ENCODE measurements around the gene DGAT2. TPM values are rescaled to one million over a fixed set of nuclear protein-coding genes. Genes with fewer than 3 reads are reported as not detected.

Gene DGAT2
- total and polyA plus RNA-seq, 5 donors from 2014 or later: 0.17 to 0.47 (median 0.42) TPM; not detected in 2

GRCh38 chr11:75728992-75729391 is 39.6 kb upstream of the DGAT2 start:
- Mint-ChIP-seq H3K9me3 (no peaks in the 10 kb centered on the region), H3K4me3 (no peak overlapping the region), H3K4me1 (no peaks in the 10 kb centered on the region), H3K36me3 (no peaks in the 10 kb centered on the region), H3K27me3 (peaks cover 4% of the 10 kb centered on the region), H3K27ac (no peak overlapping the region)
- H3K36me3 ChIP-seq (ENCODE audit: control insufficient read depth, insufficient read depth, low read length): no peaks in the 10 kb centered on the region
- no peak for DNase-seq
- H3K4me1 ChIP-seq (ENCODE audit: control insufficient read depth, insufficient read depth, low read length, poor library complexity, severe bottlenecking): no peaks in the 10 kb centered on the region
- no peak for ATAC-seq (ENCODE audit: low read depth in 2 of 2)
- H3K27ac ChIP-seq (ENCODE audit: insufficient read depth, low read length, poor library complexity, severe bottlenecking): no peak overlapping the region
- no peak overlapping the region for H3K4me3 ChIP-seq (ENCODE audit: low read depth, low read length)
- H3K27me3 ChIP-seq (ENCODE audit: control insufficient read depth, insufficient read depth, low read length): no peaks in the 10 kb centered on the region
- no peaks in the 10 kb centered on the region for H3K9me3 ChIP-seq (ENCODE audit: control insufficient read depth in 2 of 2, low read length in 2 of 2)

- Histone ChIP-seq H3K27me3 (ENCODE audit: control insufficient read depth, insufficient read depth, low read length) (no peaks in the 10 kb centered on the region), H3K36me3 (ENCODE audit: control insufficient read depth, insufficient read depth, low read length) (no peaks in the 10 kb centered on the region), H3K4me1 (ENCODE audit: control insufficient read depth, insufficient read depth, low read length, poor library complexity, severe bottlenecking) (no peaks in the 10 kb centered on the region), H3K4me3 (ENCODE audit: low read depth, low read length) (no peak overlapping the region), H3K27ac (ENCODE audit: insufficient read depth, low read length, poor library complexity, severe bottlenecking) (no peak overlapping the region), H3K9me3 (ENCODE audit: control insufficient read depth in 2 of 2, low read length in 2 of 2) (no peaks in the 10 kb centered on the region)
- Mint-ChIP-seq H3K27ac (no peak overlapping the region), H3K36me3 (no peaks in the 10 kb centered on the region), H3K9me3 (no peaks in the 10 kb centered on the region), H3K4me1 (no peaks in the 10 kb centered on the region), H3K27me3 (peaks cover 9% of the 10 kb centered on the region), H3K4me3 (no peak overlapping the region)
- no peak for DNase-seq
- ATAC-seq (ENCODE audit: low read depth in 2 of 2): no peak
Measured at GRCh38 chr11:75731095-75731494, 37.5 kb upstream of the DGAT2 start.

GRCh38 chr11:75733071-75733430 is 35.5 kb upstream of the DGAT2 start:
- Histone ChIP-seq H3K4me3 (ENCODE audit: low read depth, low read length) (no peak overlapping the region), H3K27me3 (ENCODE audit: control insufficient read depth, insufficient read depth, low read length) (no peaks in the 10 kb centered on the region), H3K9me3 (ENCODE audit: control insufficient read depth in 2 of 2, low read length in 2 of 2) (no peaks in the 10 kb centered on the region), H3K4me1 (ENCODE audit: control insufficient read depth, insufficient read depth, low read length, poor library complexity, severe bottlenecking) (no peaks in the 10 kb centered on the region), H3K27ac (ENCODE audit: insufficient read depth, low read length, poor library complexity, severe bottlenecking) (no peak overlapping the region), H3K36me3 (ENCODE audit: control insufficient read depth, insufficient read depth, low read length) (no peaks in the 10 kb centered on the region)
- DNase-seq (no peak), ATAC-seq (ENCODE audit: low read depth in 2 of 2) (no peak)
- no peak overlapping the region for H3K4me3 Mint-ChIP-seq
- H3K36me3 Mint-ChIP-seq: no peaks in the 10 kb centered on the region
- no peaks in the 10 kb centered on the region for H3K9me3 Mint-ChIP-seq
- H3K27ac Mint-ChIP-seq: peak overlapping the region in 1 of 3 donors; percentile 16
- no peaks in the 10 kb centered on the region for H3K4me1 Mint-ChIP-seq
- peaks cover 14% of the 10 kb centered on the region for H3K27me3 Mint-ChIP-seq

- Histone ChIP-seq H3K27me3 (ENCODE audit: control insufficient read depth, insufficient read depth, low read length) (no peaks in the 10 kb centered on the region), H3K4me1 (ENCODE audit: control insufficient read depth, insufficient read depth, low read length, poor library complexity, severe bottlenecking) (no peaks in the 10 kb centered on the region), H3K9me3 (ENCODE audit: control insufficient read depth in 2 of 2, low read length in 2 of 2) (no peaks in the 10 kb centered on the region), H3K36me3 (ENCODE audit: control insufficient read depth, insufficient read depth, low read length) (no peaks in the 10 kb centered on the region), H3K27ac (ENCODE audit: insufficient read depth, low read length, poor library complexity, severe bottlenecking) (no peak overlapping the region), H3K4me3 (ENCODE audit: low read depth, low read length) (no peak overlapping the region)
- no peaks in the 10 kb centered on the region for H3K4me1 Mint-ChIP-seq
- no peak overlapping the region for H3K27ac Mint-ChIP-seq
- H3K36me3 Mint-ChIP-seq: no peaks in the 10 kb centered on the region
- no peak overlapping the region for H3K4me3 Mint-ChIP-seq
- DNase-seq: no peak
- H3K9me3 Mint-ChIP-seq: no peaks in the 10 kb centered on the region
- ATAC-seq (ENCODE audit: low read depth in 2 of 2): no peak
- peaks cover 14% of the 10 kb centered on the region for H3K27me3 Mint-ChIP-seq
Measured at GRCh38 chr11:75733431-75734107, 35.0 kb upstream of the DGAT2 start.

- Mint-ChIP-seq H3K4me3 (no peak overlapping the region), H3K27ac (no peak overlapping the region), H3K27me3 (peaks cover 17% of the 10 kb centered on the region), H3K4me1 (no peaks in the 10 kb centered on the region), H3K36me3 (no peaks in the 10 kb centered on the region), H3K9me3 (no peaks in the 10 kb centered on the region)
- Histone ChIP-seq H3K9me3 (ENCODE audit: control insufficient read depth in 2 of 2, low read length in 2 of 2) (no peaks in the 10 kb centered on the region), H3K36me3 (ENCODE audit: control insufficient read depth, insufficient read depth, low read length) (no peaks in the 10 kb centered on the region), H3K27me3 (ENCODE audit: control insufficient read depth, insufficient read depth, low read length) (no peaks in the 10 kb centered on the region), H3K27ac (ENCODE audit: insufficient read depth, low read length, poor library complexity, severe bottlenecking) (no peak overlapping the region), H3K4me3 (ENCODE audit: low read depth, low read length) (no peak overlapping the region), H3K4me1 (ENCODE audit: control insufficient read depth, insufficient read depth, low read length, poor library complexity, severe bottlenecking) (no peaks in the 10 kb centered on the region)
- ATAC-seq (ENCODE audit: low read depth in 2 of 2) (no peak), DNase-seq (no peak)
Measured at GRCh38 chr11:75734491-75735180, 33.9 kb upstream of the DGAT2 start.

- H3K4me1 Mint-ChIP-seq: no peaks in the 10 kb centered on the region
- Histone ChIP-seq H3K9me3 (ENCODE audit: control insufficient read depth in 2 of 2, low read length in 2 of 2) (no peaks in the 10 kb centered on the region), H3K4me1 (ENCODE audit: control insufficient read depth, insufficient read depth, low read length, poor library complexity, severe bottlenecking) (no peaks in the 10 kb centered on the region), H3K4me3 (ENCODE audit: low read depth, low read length) (no peak overlapping the region), H3K27me3 (ENCODE audit: control insufficient read depth, insufficient read depth, low read length) (peaks cover 2% of the 10 kb centered on the region), H3K27ac (ENCODE audit: insufficient read depth, low read length, poor library complexity, severe bottlenecking) (no peak overlapping the region), H3K36me3 (ENCODE audit: control insufficient read depth, insufficient read depth, low read length) (no peaks in the 10 kb centered on the region)
- ATAC-seq (ENCODE audit: low read depth in 2 of 2) (no peak), DNase-seq (no peak)
- no peaks in the 10 kb centered on the region for H3K36me3 Mint-ChIP-seq
- H3K4me3 Mint-ChIP-seq: no peak overlapping the region
- no peaks in the 10 kb centered on the region for H3K9me3 Mint-ChIP-seq
- H3K27ac Mint-ChIP-seq: no peak overlapping the region
- H3K27me3 Mint-ChIP-seq: peaks cover 21% of the 10 kb centered on the region
Measured at GRCh38 chr11:75735181-75735845, 33.3 kb upstream of the DGAT2 start.

GRCh38 chr11:75737314-75737713 is 31.3 kb upstream of the DGAT2 start:
- no peaks in the 10 kb centered on the region for H3K9me3 Mint-ChIP-seq
- no peak overlapping the region for H3K27ac Mint-ChIP-seq
- no peak overlapping the region for H3K4me3 ChIP-seq (ENCODE audit: low read depth, low read length)
- peaks cover 11% of the 10 kb centered on the region for H3K27me3 ChIP-seq (ENCODE audit: control insufficient read depth, insufficient read depth, low read length)
- no peak for DNase-seq
- no peak overlapping the region for H3K4me3 Mint-ChIP-seq
- H3K4me1 Mint-ChIP-seq: no peaks in the 10 kb centered on the region
- no peaks in the 10 kb centered on the region for H3K36me3 ChIP-seq (ENCODE audit: control insufficient read depth, insufficient read depth, low read length)
- no peak for ATAC-seq (ENCODE audit: low read depth in 2 of 2)
- no peaks in the 10 kb centered on the region for H3K4me1 ChIP-seq (ENCODE audit: control insufficient read depth, insufficient read depth, low read length, poor library complexity, severe bottlenecking)
- H3K36me3 Mint-ChIP-seq: no peaks in the 10 kb centered on the region
- H3K27ac ChIP-seq (ENCODE audit: insufficient read depth, low read length, poor library complexity, severe bottlenecking): no peak overlapping the region
- no peaks in the 10 kb centered on the region for H3K9me3 ChIP-seq (ENCODE audit: control insufficient read depth in 2 of 2, low read length in 2 of 2)
- H3K27me3 Mint-ChIP-seq: peaks cover 28% of the 10 kb centered on the region

Measured in CD4-positive, CD25-positive, alpha-beta regulatory T cell (primary cell).